Mesendoderm (in vitro differentiated cells): ENCODE results near the gene SLC12A8. TPM values are rescaled to one million over a fixed set of nuclear protein-coding genes. Genes with fewer than 3 reads are reported as not detected.

ENCODE experiments used
- DNase-seq: peaks from one replicate; pipeline ENCODE4 v3.0.0; 2013
- H2AK5ac ChIP-seq: 2 replicates; pipeline ENCODE4 v1.6.1; 2013; ENCODE audit warnings: low read length, inconsistent platforms
- H2BK120ac ChIP-seq: 2 replicates; pipeline ENCODE4 v1.6.1; 2013; ENCODE audit warnings: low read depth, mild to moderate bottlenecking, low read length, moderate library complexity, mixed read lengths
- H2BK15ac ChIP-seq: replicated peaks from 2 replicates; pipeline ENCODE4 v1.6.1; 2013; ENCODE audit warnings: low read depth, mild to moderate bottlenecking, moderate library complexity
- H2BK5ac ChIP-seq: 2 replicates; pipeline ENCODE4 v1.6.1; 2013; ENCODE audit warnings: low read length, inconsistent platforms
- H3K18ac ChIP-seq: 2 replicates; pipeline ENCODE4 v1.6.1; 2013; ENCODE audit warnings: mild to moderate bottlenecking, low read length, mixed read lengths
- H3K23ac ChIP-seq: one replicate; pipeline ENCODE4 v1.6.1; 2013; ENCODE audit warnings: low read length
- H3K27ac ChIP-seq: 2 replicates; pipeline ENCODE4 v1.5.1; 2013; ENCODE audit warnings: low read depth, mild to moderate bottlenecking, inconsistent platforms, low read length, moderate library complexity
- H3K27me3 ChIP-seq: 2 replicates; pipeline ENCODE4 v1.6.1; 2013; ENCODE audit warnings: low read length, control low read depth, mild to moderate bottlenecking, inconsistent platforms; ENCODE audit not compliant: insufficient read depth, poor library complexity
- H3K36me3 ChIP-seq: 2 replicates; pipeline ENCODE4 v1.6.1; 2013; ENCODE audit warnings: low read length, inconsistent platforms; ENCODE audit not compliant: control insufficient read depth, insufficient read depth
- H3K4ac ChIP-seq: one replicate; pipeline ENCODE4 v1.6.1; 2013; ENCODE audit warnings: low read depth, mild to moderate bottlenecking, low read length, moderate library complexity
- H3K4me1 ChIP-seq: 2 replicates; pipeline ENCODE4 v1.6.1; 2013; ENCODE audit warnings: low read depth, low read length, inconsistent platforms; ENCODE audit not compliant: control insufficient read depth
- H3K4me2 ChIP-seq: 2 replicates; pipeline ENCODE4 v1.6.1; 2013; ENCODE audit warnings: low read length
- H3K4me3 ChIP-seq: 2 replicates; pipeline ENCODE4 v1.5.1; 2013; ENCODE audit warnings: mild to moderate bottlenecking, low read length
- H3K56ac ChIP-seq: one replicate; pipeline ENCODE4 v1.6.1; 2013; ENCODE audit warnings: low read length
- H3K79me1 ChIP-seq: 2 replicates; pipeline ENCODE4 v1.6.1; 2013; ENCODE audit warnings: low read length, inconsistent platforms
- H3K79me2 ChIP-seq: 2 replicates; pipeline ENCODE4 v1.6.1; 2013; ENCODE audit warnings: mild to moderate bottlenecking, low read length; ENCODE audit not compliant: control insufficient read depth, insufficient read depth
- H3K9ac ChIP-seq: 2 replicates; pipeline ENCODE4 v1.6.1; 2013; ENCODE audit warnings: low read length, inconsistent platforms
- H4K5ac ChIP-seq: one replicate; pipeline ENCODE4 v1.6.1; 2013; ENCODE audit warnings: low read length
- H4K8ac ChIP-seq: one replicate; pipeline ENCODE4 v1.6.1; 2013; ENCODE audit warnings: low read depth, mild to moderate bottlenecking, control low read depth, low read length, moderate library complexity
- WGBS: extraction: QIAGEN DNeasy Blood & Tissue Kit; methylation state at CpG from one replicate; pipeline ENCODE4 v1.1.7; 2013; ENCODE audit warnings: low lambda C conversion rate, missing lambda C conversion rate; ENCODE audit not compliant: insufficient coverage; ENCODE audit errors: extremely low coverage; 5-methylcytosine and 5-hydroxymethylcytosine counted together
- small RNA-seq: library from polyadenylated mRNA; stranded (forward); fragments of <200 nt; extraction: miRNeasy Mini kit (QIAGEN cat#:217004); gene quantifications from one replicate; pipeline ENCODE3, GENCODE V24; 2013; ENCODE audit not compliant: insufficient read depth

SLC12A8 gene

DNA sequence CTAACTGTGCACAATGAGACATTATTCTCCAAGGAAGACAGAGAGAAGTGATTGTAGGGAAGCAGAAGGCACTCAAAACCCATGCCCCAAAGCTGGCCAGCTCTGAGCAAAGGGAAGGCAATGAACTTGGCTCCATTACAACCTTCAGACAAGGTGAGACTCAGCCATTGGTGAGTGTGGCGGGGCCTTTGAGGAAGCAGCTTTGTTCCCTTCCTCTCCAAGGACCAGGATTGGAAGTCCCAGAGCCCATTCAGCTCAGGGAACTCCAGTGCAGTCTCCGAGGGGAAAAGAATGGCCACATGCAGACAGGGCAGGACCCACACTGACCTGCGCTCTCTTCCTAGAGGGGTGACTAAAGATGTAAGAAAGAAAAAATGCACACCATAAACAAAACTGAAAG is 179.9 kb downstream of the SLC12A8 start:
- Histone ChIP-seq H4K5ac (peak overlapping the region; percentile 59), H3K4me1 (peaks cover 8% of the 10 kb centered on the region), H3K27ac (peak overlapping the region; percentile 77), H2BK5ac (peak overlapping the region; percentile 96), H3K4me3 (no peak overlapping the region), H3K23ac (peak overlapping the region; percentile 20), H2BK120ac (no peak overlapping the region), H3K79me1 (peaks cover 31% of the 10 kb centered on the region), H2BK15ac (no peak overlapping the region), H3K18ac (no peak overlapping the region), H3K9ac (peak overlapping the region; percentile 1), H3K4me2 (no peak overlapping the region), H3K27me3 (no peaks in the 10 kb centered on the region), H3K4ac (no peak overlapping the region), H3K56ac (peak overlapping the region; percentile 80), H3K79me2 (peaks cover 45% of the 10 kb centered on the region), H3K36me3 (peaks cover 7% of the 10 kb centered on the region), H2AK5ac (peak overlapping the region; percentile 99), H4K8ac (no peak overlapping the region)
- WGBS: no CpG with 5 or more reads among the region's 3 CpGs
- DNase-seq: no peak

Small RNA genes within 50 kb of the gene (small RNA-seq; reads per million reads assigned to genes)
- gene MIR5092 (3.8 reads per million, percentile 58 among the genes with 10 or more reads in this experiment), gene RNA5SP137 (not detected), gene RNU6-230P (not detected)
